HG02763 (cell line): ENCODE measurements around the gene PRKAR1B.

Experiments
- ATAC-seq: cut with Tn5 transposase; IDR thresholded peaks from one replicate; pipeline ENCODE4 v1.9.1; 2021; ENCODE audit warnings: mild to moderate bottlenecking, moderate library complexity; ENCODE audit not compliant: unreplicated experiment

PRKAR1B gene

DNA sequence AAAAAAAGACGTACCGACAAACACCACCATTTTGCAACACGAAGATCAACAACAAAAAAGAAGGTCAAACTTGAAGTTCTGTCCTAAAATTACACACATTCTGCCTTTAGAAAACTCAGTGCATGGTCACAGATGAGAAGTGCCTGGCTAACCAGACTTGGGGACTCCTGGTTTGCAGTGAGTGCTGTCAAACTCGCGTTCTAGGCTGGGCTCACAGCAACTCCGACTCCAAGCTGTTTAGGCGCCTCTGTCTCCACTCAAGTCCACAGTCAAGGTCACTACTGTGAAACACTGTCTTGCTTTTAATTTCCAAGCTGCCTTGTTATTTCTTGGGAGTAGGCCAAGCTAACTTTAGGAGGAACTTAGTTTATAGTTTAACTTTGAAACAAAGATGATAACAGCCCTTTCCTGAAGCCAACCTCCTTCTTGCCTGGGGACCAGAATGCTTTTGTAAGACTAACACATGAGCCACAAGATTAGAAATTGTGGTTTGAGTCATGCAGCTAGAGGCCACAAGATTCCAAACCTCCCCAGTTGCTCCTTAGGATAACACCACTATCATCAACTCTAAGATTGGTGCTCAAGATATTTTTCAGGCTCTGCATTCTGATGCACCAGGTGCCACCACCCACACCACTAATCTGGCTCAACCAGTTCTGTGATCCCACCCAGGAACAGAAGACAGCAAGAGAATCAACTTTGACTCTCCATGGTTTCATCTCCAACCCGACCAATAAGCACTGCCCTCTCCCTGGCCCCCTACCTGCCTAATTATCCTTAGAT is 1.7 kb downstream of the PRKAR1B start:
- ATAC-seq, result no peak

GRCh38 chr7:724298-724697 is 2.8 kb downstream of the PRKAR1B start:
- no peak for ATAC-seq

DNA sequence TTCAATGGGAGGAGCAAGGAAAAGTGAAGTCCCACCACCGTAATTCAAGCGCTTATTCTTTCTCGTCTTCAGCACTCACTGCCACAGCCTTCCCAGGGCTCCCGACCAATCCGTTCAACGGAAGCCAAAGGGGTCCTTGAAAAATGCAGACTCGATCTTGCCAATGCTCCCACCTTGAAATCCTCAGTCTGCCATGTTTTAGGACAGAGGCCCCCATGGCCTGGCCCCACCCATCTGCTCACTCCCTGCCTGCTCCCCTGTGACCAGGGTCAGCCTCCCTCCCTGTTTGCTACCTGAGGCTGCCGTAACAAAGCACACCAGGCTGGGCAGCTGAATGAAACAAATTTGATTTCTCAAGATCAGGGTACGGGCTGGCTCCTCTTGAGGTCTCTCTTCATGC is 3.5 kb downstream of the PRKAR1B start:
- ATAC-seq, result no peak

GRCh38 chr7:721619-722248 is 5.3 kb downstream of the PRKAR1B start:
- no peak for ATAC-seq

GRCh38 chr7:716636-717035 is 10.4 kb downstream of the PRKAR1B start:
- no peak for ATAC-seq

- ATAC-seq, result no peak
Observed at GRCh38 chr7:716222-716621, 10.9 kb downstream of the PRKAR1B start.

- ATAC-seq, result no peak
Observed at GRCh38 chr7:714251-714671, 12.8 kb downstream of the PRKAR1B start.

DNA sequence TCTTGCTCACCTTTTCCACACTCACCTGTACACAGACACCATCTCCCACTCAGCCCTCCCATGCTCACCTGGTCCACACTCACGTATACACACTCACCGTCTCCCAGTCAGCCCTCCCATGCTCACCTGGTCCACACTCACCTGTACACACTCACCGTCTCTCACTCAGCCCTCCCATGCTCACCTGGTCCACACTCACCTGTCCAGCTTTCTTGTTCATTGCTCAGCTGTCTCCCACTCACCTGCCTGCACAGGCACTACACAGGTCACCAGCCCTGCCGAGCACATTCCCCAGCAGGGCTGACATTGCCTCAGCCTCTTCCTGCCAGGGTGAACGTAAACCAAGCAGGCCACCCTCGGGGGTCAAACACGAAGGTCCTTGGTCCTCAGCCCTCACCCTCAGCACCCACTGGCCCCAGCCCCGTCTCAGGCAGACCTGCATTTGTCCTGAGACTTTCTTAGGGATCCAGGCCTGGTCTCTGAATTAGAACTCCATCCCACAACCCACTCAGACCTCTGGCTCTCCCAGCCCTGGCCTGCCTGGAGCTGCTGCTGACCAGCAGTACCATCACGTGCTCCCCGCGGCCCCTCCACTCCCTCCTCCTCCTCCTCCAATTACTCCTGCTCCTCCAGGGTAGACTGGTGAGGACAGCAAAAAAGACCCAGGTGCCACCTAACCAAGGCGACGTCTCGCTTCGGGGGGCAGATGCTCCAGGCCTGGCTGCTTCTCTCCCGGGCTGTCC is 13.4 kb downstream of the PRKAR1B start:
- no peak for ATAC-seq

DNA sequence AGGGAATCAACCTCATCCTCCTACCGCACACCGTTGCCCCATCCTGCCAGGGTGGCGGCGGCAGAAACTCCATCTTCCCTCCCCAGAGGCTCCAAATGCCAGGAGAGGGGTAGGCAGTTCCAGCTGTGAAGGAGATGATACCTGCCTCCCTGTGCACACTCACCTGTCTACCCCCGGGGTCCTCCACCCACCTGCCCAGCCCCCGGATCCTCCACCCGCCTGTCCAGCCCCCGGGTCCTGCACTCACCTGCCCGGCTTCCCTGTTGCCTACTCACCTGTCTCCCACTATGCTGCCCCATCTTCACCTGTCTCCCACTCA is 14.0 kb downstream of the PRKAR1B start:
- ATAC-seq, result no peak

DNA sequence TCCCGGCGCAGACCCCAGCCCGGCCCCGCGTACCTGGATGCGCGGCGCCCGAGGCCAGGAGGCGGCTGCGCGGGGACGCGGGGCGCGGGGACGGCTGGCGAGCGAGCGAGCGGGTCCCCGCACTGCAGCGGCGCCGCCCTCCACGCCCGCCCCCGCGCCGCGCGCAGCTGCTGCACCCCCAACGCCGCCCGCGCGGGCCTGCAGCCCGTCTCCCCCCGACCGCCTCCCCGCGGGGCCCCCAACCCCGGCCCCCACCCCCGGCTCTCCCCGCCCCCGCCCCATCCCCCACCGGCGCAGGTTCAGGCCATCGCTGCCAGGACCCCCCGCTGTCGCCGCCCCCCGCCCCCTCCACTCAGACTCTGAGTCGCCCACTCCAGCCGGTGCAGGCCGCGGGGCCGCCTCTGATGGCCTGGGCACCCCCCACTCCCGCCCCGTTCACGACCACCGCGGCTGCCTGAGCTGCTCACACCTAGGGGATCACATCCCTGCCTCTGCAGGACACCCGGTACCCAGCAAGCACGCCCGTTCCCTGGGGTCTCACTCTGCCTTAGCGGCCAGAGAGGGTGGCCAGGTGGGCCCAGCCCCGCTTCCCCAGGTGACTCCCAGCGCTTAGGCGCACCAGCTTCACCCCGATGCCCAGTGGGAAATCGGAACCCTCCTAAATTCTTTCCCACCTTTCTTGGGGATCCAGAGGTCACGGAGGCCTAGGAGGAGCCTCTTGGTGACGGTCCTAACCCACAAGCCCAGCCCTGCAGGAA is 14.5 kb downstream of the PRKAR1B start:
- ATAC-seq, result no peak

DNA sequence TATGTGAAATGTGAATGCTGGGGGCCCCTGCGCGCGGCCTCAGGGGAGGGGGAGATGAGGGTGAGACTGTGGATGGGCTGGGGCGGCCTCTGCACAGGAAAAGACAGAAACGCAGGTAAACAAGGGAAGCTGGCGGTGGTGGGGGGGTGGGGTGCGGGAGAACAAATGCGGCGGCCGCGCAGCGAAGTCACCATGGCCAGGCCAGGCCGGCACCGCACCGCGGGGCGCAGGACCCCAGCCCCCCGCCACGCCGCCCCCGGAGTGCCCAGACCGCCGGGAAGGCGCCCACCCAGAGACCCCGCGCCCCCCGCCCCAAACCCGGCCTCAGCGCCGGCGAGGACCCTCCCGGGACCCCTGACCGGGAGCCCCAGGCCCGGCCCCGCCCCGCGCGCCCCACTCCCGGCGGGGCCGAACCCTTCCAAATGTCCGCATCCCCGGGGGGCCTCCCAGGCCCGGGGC is 15.1 kb downstream of the PRKAR1B start:
- no peak for ATAC-seq

GRCh38 chr7:711093-711921 is 15.8 kb downstream of the PRKAR1B start:
- no peak for ATAC-seq

- ATAC-seq, result no peak
Observed at GRCh38 chr7:710161-710560, 16.9 kb downstream of the PRKAR1B start.

DNA sequence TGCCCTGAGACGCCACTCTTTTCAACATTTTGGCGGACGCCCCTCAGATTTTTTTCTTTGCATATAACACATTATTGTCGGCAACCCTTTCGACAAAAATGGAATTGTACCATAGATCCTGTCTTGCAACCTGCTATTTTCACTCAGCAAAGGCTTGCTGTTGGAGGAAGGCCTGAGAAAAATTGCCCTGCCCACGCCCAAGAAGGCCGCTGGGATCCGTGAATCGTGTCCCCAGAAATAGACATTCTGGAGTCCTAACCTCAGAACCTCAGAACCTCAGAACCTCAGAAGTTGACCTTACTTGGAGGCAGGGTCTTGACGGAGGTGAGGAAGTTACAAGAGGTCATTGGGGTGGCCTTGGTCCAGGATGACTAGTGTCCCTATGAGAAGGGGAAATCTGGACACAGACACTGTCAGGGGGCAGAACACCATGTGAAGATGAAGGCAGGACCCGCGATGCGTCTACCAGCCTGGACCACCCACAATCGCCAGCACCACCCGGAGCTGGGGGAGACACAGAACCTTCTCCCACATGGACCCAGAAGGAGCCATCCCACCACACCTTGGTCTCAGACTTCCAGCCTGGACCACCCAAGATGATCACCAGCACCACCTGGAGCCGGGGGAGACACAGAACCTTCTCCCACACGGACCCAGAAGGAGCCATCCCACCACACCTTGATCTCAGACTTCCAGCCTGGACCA is 19.6 kb downstream of the PRKAR1B start:
- ATAC-seq, result no peak

GRCh38 chr7:706721-707120 is 20.4 kb downstream of the PRKAR1B start:
- no peak for ATAC-seq

- ATAC-seq, result no peak
Observed at GRCh38 chr7:703049-703448, 24.0 kb downstream of the PRKAR1B start.

GRCh38 chr7:701086-701671 is 25.9 kb downstream of the PRKAR1B start:
- ATAC-seq, result no peak

- no peak for ATAC-seq
Observed at GRCh38 chr7:699476-700170, 27.5 kb downstream of the PRKAR1B start.
